Central memory CD8-positive, alpha-beta T cell (primary cell): ENCODE data around the gene RFX2.

Source experiments
- ATAC-seq: fragments of 150-1000 bp; cut with Tn5 transposase; replicated peaks from 2 replicates; pipeline ENCODE4 v1.10.0; 2022; ENCODE audit warnings: mild to moderate bottlenecking, moderate FRiP score, moderate number of reproducible peaks; ENCODE audit not compliant: poor library complexity, severe bottlenecking; ENCODE audit errors: extremely low read depth
- DNase-seq, 2 donors: peaks; one replicate each; pipeline ENCODE4 v3.0.0; 2021; ENCODE audit warnings: low spot score in 2 of 2
- H3K27ac Mint-ChIP-seq: one replicate; pipeline ENCODE4 v1.8.0; 2022; ENCODE audit warnings: low read depth, mild to moderate bottlenecking, moderate library complexity, mixed read lengths
- H3K27me3 Mint-ChIP-seq: one replicate; pipeline ENCODE4 v1.8.0; 2022; ENCODE audit warnings: mixed read lengths
- H3K36me3 Mint-ChIP-seq: one replicate; pipeline ENCODE4 v1.8.0; 2022; ENCODE audit warnings: mild to moderate bottlenecking, moderate library complexity, mixed read lengths; ENCODE audit not compliant: insufficient read depth
- H3K4me1 Mint-ChIP-seq: one replicate; pipeline ENCODE4 v1.8.0; 2022; ENCODE audit warnings: mixed read lengths
- H3K4me3 Mint-ChIP-seq: one replicate; pipeline ENCODE4 v1.8.0; 2022; ENCODE audit warnings: mild to moderate bottlenecking, moderate library complexity, mixed read lengths
- H3K9me3 Mint-ChIP-seq: one replicate; pipeline ENCODE4 v1.8.0; 2022; ENCODE audit warnings: mixed read lengths

The RFX2 gene

DNA sequence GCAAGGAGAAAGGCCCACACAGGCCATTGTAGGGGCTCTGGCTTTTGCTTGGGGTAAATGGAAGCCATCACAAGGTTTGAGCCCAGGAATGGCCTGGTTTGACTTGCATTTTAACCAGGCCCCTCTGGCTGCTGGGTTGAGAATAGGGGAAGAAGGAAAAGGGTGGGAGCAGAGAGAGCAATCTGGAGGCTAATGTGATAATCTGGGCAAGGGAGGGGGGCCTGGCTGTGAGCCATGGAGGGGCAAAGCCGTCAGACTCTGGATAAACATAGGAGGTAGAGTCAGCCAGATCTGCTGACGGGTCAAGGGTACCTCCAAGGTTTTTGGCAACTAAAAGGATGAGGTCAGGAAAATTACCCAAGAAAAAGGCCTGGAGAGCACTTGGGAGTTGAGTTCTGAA, 41.6 kb downstream of the RFX2 start:
- DNase-seq, result no peak
- Mint-ChIP-seq H3K27ac (no peak overlapping the region), H3K36me3 (peaks cover 12% of the 10 kb centered on the region), H3K9me3 (no peaks in the 10 kb centered on the region), H3K4me3 (no peak overlapping the region), H3K27me3 (peaks cover 19% of the 10 kb centered on the region), H3K4me1 (peaks cover 25% of the 10 kb centered on the region)
- no peak for ATAC-seq

DNA sequence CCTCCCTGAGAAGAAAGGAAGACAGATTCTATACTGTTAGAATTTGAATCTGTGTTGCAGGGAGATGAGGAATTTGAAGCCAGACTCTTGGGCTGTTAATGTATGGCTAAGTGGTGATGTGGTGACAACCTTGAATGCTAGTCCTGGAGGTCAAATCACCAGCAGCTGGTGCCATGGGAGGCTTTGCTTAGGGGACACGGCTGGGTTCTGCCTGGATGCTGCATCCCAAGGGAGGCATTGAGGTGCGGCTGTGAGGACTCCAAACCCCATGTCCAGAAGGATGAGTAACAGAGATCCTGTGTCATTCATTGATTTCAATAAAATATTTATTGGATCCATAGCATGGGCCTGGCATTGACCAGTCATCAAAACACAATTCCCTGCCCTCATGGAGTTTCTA, 42.3 kb downstream of the RFX2 start:
- Mint-ChIP-seq H3K9me3 (no peaks in the 10 kb centered on the region), H3K27me3 (peaks cover 24% of the 10 kb centered on the region), H3K4me3 (no peak overlapping the region), H3K36me3 (peaks cover 12% of the 10 kb centered on the region), H3K4me1 (peaks cover 25% of the 10 kb centered on the region), H3K27ac (no peak overlapping the region)
- DNase-seq (no peak), ATAC-seq (no peak)

DNA sequence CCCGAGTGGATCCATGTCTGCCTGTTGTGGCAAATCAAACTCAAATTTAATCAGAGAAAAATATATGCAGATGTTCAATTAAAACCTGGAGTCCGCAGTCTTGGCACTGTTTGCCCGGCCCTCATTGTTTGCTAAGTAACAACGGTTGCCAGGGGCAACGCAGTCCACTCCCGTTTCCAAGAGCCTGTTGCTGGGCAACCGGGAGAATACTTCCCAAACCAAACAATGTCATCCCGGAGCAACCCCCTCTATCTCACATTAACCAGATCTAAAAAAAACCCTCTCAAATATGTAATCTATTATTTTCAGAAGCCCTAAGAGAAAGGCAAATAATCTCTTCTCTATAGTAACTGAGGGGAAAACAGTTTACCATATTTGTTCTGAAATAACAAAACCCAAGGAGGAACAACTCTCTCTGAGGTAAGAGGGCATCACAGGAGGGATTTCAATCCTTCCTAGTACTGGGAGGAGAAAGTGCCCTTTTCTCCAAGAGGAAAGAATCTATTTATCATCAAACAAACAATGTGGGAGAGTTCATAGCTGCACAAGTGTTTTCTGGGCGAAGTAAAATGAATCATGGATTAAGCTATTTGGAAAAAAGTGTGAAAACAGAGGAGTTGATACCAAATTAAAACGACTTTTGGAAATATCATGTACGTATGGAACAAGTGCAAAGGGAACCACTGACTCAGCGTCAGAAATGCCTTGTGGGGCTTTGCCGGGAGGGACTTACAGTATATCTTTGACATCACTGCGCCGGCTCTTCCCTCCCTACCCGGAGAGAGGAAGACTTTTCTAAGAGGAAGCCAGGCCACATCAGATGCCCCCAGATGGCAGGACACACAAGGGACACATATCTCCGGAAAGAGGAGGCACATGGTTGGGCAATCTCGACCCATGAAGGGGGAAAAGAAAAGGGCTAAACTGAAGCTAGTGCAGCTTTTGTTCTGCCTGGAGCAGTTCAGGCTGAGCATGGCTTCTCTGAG, 43.3 kb downstream of the RFX2 start:
- no peak for ATAC-seq

DNA sequence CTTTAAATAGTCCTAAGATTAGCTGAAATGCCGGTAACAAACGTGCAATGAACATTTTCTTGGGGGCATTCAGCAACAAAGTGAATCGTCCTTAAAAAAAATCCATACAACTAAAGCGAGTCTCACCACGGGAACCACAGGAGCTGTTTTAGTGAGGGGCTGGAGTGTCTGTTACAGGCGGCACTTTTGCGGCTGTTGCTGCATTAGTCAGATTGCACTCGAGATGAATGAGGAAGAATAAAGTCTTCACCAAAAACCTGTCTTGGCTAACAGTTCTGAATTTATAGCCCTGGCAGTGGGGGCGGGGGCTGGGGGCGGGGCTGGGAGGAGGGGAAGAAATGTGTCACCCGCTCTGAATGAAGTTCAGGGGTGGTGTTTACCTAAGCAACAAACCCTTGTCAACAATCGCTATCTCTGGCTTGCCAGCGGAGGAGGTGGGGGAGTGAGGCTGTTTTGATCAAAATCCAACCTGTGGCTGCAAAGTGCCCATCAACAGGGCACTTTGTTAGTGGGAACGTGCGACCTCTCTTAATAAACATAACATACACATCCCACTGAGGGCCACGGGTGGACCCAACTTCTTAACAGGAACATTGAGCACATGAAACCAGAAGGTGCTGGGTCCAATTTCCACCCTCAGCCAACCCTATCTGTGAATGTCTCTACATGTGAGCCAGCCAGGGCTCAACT, 44.5 kb downstream of the RFX2 start:
- peaks cover 25% of the 10 kb centered on the region for H3K4me1 Mint-ChIP-seq
- H3K36me3 Mint-ChIP-seq, result peaks cover 12% of the 10 kb centered on the region
- ATAC-seq (peak; percentile 49), DNase-seq (no peak)
- H3K4me3 Mint-ChIP-seq, result peak overlapping the region; percentile 23
- H3K27ac Mint-ChIP-seq, result peak overlapping the region; percentile 30
- H3K27me3 Mint-ChIP-seq, result peaks cover 46% of the 10 kb centered on the region
- H3K9me3 Mint-ChIP-seq, result no peaks in the 10 kb centered on the region

More for the DNA sequence above, 43.3 kb downstream of the RFX2 start:
- no peaks in the 10 kb centered on the region for H3K9me3 Mint-ChIP-seq
- peaks cover 25% of the 10 kb centered on the region for H3K4me1 Mint-ChIP-seq
- no peak overlapping the region for H3K4me3 Mint-ChIP-seq
- H3K36me3 Mint-ChIP-seq, result peaks cover 12% of the 10 kb centered on the region
- H3K27me3 Mint-ChIP-seq, result peaks cover 34% of the 10 kb centered on the region
- DNase-seq, result no peak
- peak overlapping the region; percentile 30 for H3K27ac Mint-ChIP-seq

DNA sequence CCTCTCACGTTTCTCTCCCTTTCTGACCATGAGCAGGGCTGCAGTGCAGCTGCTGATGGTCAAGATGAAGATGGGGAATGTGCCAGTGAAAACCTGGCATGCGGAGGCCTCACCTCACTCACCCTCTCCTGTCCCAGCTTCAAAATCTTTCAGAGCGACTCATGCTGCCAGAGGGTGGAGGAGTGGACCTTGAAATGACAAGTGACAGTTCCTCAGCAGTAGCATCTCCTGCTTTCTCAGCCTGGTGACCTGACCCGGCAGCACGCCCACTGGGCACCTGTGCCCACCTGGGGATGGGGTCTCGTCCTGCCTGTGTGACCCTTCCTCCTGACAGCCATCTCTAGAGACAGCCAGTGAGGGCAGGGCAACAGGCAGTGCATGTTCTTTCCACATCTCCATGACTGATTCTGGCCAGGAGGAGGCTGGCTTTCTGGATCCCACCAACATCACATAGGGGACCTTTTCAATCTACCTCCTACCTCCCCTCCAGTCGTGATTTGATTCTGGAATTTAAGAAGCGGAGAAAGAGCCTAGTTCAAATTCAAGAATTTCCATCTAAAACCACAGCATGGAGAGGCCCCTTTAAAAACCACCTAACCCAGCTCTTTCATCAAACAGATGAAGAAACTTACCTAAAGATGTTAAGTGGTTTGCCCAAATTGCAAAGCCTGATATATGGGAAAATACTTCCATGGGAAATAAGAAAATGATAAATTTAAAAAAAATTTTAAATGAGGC, 45.8 kb downstream of the RFX2 start:
- ATAC-seq (no peak), DNase-seq (no peak)
- Mint-ChIP-seq H3K27ac (no peak overlapping the region), H3K36me3 (peaks cover 3% of the 10 kb centered on the region), H3K9me3 (no peaks in the 10 kb centered on the region), H3K4me3 (no peak overlapping the region), H3K27me3 (peaks cover 48% of the 10 kb centered on the region), H3K4me1 (peaks cover 21% of the 10 kb centered on the region)

DNA sequence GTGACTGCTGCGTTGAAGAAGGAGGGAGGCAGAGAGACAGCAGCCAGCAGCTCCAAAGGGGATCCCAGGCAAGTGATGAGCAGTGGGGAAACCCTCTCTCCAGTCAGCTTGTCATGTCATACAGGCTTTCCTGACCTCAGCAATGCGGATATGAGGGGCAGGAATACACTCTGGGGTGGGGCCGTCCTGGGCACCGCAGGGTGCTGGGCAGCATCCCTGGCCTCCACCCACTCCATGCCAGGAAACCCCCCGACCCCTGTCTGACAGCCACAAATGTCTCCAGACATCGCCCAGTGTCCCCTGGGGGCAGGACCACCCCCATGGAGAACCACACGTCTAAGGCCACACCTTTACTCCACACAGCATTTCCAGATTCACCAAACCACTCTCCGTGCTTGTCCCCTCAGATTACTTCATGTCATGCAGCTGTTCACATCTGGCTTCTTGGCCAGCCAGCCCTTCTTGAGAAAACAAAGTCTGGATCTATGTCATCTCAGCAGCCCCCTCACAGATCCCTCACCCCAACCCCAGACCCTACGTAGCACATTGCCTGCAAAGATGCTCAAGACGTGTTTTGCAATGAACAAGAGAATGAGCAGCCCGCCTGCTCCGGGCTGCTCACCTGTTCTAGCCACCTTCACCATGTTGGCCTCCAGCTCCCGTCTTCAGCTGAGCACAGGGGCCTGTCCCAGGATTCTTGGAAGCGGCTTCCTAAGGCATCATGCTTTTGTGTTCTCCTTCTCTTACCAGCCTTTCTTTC, 46.5 kb downstream of the RFX2 start:
- H3K4me1 Mint-ChIP-seq, result peaks cover 16% of the 10 kb centered on the region
- ATAC-seq (no peak), DNase-seq (no peak)
- no peaks in the 10 kb centered on the region for H3K36me3 Mint-ChIP-seq
- no peaks in the 10 kb centered on the region for H3K9me3 Mint-ChIP-seq
- no peak overlapping the region for H3K27ac Mint-ChIP-seq
- H3K4me3 Mint-ChIP-seq, result no peak overlapping the region
- H3K27me3 Mint-ChIP-seq, result peaks cover 48% of the 10 kb centered on the region

DNA sequence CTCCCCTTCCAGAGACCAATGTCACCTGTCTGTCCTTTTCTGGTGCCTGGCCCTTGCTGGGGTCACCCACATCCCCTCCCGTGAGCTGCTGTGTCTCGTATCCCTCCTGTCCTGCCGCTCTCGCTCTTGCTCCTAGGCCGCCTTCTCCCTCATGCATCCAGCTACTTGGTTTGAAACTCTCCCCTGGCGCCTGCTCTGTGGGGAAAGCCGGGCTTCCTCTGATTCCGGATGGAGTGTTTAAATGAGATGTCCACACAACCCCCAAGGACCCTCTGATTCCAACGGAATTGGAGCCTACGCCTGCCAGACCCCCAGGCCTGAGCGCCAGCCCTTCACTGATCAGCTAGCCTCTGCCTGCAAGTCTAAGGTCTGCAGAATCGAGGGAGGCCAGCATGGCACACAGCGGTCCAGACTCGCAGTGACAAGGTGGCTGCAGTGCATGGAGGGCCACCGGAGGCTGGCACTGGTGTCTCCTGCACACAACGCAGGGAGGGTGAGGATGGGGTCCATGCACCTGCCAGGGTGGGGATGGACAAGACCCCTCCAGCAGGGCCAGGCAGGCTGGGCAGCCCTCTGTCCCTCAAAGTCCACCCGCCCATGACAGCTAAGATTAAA, 47.2 kb downstream of the RFX2 start:
- no peak for ATAC-seq
- no peak overlapping the region for H3K27ac Mint-ChIP-seq
- H3K4me1 Mint-ChIP-seq, result peaks cover 16% of the 10 kb centered on the region
- no peaks in the 10 kb centered on the region for H3K36me3 Mint-ChIP-seq
- H3K9me3 Mint-ChIP-seq, result no peaks in the 10 kb centered on the region
- no peak overlapping the region for H3K4me3 Mint-ChIP-seq
- H3K27me3 Mint-ChIP-seq, result peaks cover 48% of the 10 kb centered on the region
- DNase-seq, result no peak

DNA sequence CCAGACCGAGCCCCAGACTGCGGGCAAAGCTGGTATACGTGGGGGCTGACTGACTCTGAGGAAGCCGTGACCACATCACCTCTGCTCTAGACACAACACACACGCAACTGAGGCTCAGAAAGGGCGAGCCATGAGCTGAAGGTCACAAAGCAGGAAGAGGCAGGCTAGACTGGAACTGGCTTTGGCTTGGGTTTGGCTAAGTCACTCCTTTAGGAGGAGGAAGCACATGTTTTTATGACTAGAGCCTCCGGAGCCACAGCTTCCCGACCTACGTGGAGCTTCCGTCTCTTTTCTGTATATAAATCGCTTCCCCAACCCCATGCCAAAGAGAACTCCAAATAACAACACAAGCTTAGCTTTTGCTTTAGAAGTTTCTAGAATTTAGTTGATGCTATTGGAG, 48.0 kb downstream of the RFX2 start:
- peak overlapping the region; percentile 21 for H3K4me3 Mint-ChIP-seq
- no peak for DNase-seq
- H3K27me3 Mint-ChIP-seq, result peaks cover 48% of the 10 kb centered on the region
- H3K4me1 Mint-ChIP-seq, result peaks cover 15% of the 10 kb centered on the region
- ATAC-seq, result no peak
- no peak overlapping the region for H3K27ac Mint-ChIP-seq
- H3K9me3 Mint-ChIP-seq, result no peaks in the 10 kb centered on the region
- no peaks in the 10 kb centered on the region for H3K36me3 Mint-ChIP-seq

DNA sequence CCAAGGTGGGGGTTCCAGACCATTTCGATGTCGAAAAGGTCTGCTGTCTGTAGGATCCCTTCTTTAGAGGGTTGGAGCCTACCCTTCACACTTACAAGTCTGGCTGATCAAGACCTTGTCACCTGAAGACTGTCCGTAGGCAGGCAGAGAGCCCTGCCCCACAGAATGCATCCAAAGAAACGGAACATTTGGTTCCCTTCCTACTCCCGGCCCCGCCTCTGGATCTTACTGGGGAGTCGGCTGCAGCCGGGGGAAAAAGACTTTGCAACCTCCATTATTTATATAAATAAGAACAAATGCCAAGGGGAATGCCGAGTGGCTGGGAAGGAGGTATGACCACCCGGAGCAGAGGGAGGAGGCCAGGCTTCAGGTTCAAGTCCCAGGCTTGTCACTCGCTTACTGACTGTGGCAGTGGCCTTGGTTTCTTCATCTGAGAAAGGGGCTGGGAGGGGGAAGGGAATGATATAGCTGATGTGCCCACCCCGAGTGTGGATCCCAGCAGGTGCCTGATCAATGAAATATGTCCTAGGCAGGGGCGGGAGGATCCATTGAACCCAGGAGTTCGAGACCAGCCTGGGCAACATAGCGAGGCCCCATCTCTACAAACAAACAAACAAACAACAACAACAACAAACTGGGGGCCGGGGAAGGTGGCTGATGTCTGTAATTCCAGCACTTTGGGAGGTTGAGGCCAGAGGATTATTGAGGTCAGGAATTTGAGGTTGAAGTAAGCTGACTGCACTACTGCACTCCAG, 48.7 kb downstream of the RFX2 start:
- H3K36me3 Mint-ChIP-seq, result no peaks in the 10 kb centered on the region
- no peaks in the 10 kb centered on the region for H3K9me3 Mint-ChIP-seq
- H3K27ac Mint-ChIP-seq, result peak overlapping the region; percentile 3
- ATAC-seq, result no peak
- H3K27me3 Mint-ChIP-seq, result peaks cover 48% of the 10 kb centered on the region
- H3K4me3 Mint-ChIP-seq, result peak overlapping the region; percentile 33
- peaks cover 9% of the 10 kb centered on the region for H3K4me1 Mint-ChIP-seq
- DNase-seq, result no peak

DNA sequence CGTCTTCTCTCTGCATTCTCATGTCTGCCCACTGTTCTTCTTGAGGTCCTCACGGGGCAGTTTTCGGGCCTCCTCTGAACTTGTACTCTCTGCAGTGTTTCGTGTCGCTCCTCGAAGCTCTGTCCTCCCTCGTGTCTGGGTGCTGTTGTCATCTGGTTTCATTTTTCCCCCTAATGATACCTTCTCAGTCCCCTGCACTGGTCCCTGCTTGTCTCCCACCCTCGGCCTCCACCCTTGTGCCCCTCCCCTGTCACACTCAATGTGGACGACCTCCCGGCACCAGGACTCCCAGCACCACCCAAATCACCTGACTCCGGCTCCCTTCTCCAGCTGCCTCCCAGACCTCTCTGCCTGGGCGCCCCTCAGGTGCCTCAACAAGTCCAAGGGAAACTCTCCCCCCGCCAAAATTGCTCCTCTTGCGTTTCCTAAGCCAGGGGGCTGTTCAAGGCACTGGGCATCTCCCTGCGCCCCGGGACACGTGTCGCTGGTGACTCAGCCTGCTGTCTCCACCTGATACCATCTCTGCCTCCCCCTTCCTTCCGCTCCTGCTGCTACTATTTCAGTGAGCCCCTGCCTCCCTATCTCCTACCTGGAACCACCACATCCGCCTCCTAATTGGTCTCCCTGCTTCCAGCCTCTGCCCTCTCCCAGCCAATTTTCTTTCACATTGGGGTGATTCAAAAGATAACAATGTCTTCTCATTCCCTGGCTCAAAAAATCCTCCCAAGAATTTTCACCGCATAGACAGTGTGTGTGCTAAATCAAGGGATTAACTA, 49.5 kb downstream of the RFX2 start:
- H3K27me3 Mint-ChIP-seq, result peaks cover 41% of the 10 kb centered on the region
- ATAC-seq (no peak), DNase-seq (no peak)
- H3K36me3 Mint-ChIP-seq, result no peaks in the 10 kb centered on the region
- H3K9me3 Mint-ChIP-seq, result no peaks in the 10 kb centered on the region
- H3K4me3 Mint-ChIP-seq, result peak overlapping the region; percentile 33
- peaks cover 3% of the 10 kb centered on the region for H3K4me1 Mint-ChIP-seq
- H3K27ac Mint-ChIP-seq, result peak overlapping the region; percentile 3
